HG03378 (cell line): Measurements from ENCODE around the gene TFPT.
A peak's percentile ranks its signal among the peaks of the same experiment; 100 is the strongest.

Source experiments
- ATAC-seq: cut with Tn5 transposase; IDR thresholded peaks from one replicate; pipeline ENCODE4 v1.9.1; 2021; ENCODE audit warnings: mild to moderate bottlenecking, moderate library complexity; ENCODE audit not compliant: unreplicated experiment

The TFPT gene

DNA sequence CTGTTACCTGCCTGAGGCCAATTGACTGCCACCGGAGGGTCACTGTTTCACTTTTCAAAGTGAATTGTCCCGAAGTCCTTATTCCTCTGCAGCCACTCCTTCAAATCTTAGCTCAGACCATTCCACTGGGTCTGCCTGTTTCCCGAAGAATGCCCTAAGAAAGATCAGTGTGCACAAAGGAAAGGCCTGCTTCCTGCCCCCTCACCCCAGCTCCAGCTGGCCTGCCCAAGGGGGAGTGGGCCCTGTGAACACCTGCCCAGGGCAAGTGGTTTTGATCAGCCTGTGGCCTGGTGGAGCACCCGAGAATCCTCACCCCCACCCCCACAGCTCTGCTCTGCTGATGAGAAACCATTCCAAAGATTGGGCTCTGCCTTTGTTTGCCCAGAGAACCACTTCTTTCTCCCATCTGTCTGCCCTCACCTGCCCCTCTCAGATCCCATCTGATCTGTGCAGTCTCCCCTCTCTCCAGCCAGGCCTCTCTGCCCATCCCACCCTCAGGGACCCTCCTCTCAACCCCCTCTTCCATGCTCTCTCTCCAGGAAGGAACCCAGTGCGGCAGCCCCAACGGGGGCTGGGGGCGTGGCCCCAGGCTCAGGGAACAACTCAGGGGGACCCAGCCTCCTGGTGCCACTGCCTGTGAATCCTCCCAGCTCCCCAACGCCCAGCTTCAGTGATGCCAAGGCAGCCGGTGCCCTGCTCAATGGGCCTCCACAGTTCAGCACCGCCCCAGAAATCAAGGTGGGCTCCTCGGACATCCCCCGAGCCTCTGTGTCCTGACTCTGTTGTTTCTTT lies 33.8 kb upstream of the TFPT start:
- ATAC-seq = no peak

DNA sequence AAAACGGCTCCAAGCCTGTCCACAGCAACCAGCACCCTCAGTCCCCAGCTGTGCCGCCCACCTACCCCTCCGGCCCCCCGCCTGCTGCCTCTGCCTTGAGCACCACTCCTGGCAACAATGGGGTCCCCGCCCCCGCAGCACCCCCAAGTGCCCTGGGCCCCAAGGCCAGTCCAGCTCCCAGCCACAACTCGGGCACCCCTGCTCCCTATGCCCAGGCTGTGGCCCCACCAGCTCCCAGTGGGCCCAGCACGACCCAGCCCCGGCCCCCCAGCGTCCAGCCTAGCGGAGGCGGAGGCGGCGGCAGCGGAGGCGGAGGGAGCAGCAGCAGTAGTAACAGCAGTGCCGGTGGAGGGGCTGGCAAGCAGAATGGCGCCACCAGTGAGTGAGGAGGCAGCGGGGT lies 32.7 kb upstream of the TFPT start:
- no peak for ATAC-seq

- ATAC-seq = no peak
Observed at GRCh38 chr19:54147676-54148075, 32.2 kb upstream of the TFPT start.

DNA sequence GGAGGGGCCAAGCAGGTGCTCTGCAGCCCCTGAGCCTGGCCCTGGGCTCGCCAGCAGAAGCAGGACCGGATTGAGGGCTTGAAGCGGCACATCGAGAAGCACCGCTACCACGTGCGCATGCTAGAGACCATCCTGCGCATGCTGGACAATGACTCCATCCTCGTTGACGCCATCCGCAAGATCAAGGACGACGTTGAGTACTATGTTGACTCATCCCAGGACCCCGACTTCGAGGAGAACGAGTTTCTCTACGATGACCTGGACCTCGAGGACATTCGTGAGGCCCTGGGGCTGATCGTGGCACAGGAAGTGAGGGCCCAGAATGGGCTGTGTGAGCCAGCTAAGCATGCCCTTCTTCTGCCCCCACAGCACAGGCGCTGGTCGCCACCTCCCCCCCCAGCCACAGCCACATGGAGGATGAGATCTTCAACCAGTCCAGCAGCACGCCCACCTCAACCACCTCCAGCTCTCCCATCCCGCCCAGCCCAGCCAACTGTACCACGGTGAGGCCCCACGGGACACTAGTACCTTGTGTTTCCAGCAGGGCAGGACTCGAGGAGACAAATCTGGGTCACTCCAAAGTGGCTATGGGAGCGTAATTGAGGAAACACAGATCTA lies 30.2 kb upstream of the TFPT start:
- no peak for ATAC-seq

DNA sequence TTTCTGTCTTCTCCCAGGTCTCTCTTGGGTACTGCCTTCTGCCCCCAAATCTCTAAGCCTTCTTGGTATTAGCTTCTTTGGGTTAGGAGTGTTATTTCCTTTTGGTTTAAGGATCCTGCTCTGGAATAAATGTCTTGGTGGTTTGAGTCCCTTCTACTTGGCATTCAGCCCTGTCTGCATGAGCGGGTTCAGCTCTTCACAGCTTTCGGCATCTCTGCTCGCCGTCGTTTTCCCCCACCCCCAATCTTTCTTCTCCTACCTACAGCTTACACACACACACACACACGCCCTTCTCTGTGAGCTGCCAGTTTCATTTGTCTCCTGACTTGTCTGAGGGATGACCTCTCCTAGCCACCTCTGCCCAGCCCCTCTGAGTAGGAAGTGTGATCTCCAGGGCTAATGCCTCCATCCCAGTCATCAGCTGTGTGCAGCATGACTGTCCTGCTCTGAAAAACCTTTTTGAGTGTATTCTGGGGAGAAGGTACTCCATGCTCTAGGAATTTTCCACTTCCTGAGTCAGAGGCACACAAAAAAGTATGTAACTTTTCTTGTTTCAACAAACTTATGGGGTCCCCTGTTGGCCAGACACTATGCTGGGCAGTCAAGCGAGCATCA lies 26.8 kb upstream of the TFPT start:
- no peak for ATAC-seq

GRCh38 chr19:54141356-54141755 lies 25.9 kb upstream of the TFPT start:
- no peak for ATAC-seq

- ATAC-seq = no peak
Observed at GRCh38 chr19:54138489-54139256, 23.2 kb upstream of the TFPT start.

DNA sequence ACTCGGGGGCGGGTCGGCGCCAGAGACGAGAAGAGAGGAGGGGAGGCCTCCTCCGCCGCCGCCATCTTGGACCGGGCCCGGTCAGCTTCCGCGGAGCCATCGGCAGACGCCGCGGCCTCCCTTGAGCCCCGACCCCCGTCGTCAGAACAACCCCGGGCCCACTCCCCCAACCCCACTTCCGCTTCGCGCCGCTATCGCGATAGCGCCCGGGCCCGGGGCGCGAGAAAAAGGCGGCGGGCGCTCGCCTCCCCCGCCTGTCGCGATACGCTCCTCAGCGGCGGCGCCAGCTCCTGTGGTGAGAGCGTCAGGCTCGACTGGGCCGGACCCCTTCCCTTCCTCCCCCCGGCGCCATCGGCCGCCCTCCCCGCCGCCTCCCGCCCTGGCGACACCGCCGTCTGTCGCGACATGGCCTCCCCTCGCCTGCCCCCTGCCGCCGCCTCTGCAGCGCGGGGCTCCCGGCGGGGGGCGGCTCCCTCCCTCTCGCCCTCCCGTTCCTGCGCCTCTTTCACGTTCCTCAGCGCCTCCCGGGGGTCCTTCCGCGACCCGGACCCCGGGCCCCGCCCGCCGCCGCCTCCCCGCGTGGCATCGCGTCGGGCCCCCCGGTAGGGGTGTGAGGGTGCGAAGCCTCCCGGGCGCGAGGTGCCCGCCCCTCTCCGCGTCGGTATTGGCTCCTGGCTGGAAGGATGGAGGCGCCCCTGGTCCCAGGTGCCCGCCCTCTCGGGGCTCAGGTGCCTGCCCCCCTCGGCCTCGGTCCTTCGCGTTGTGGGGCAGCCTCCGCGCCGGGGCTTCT lies 22.4 kb upstream of the TFPT start, which contains the start of gene CNOT3:
TSS of gene CNOT3 (plus strand) at position 64 of the 790 bp plus-strand sequence. CDS start 5,217 bp downstream, outside the sequence.
- no peak for ATAC-seq

GRCh38 chr19:54136864-54137698 lies 21.6 kb upstream of the TFPT start:
- peak; percentile 74 for ATAC-seq

DNA sequence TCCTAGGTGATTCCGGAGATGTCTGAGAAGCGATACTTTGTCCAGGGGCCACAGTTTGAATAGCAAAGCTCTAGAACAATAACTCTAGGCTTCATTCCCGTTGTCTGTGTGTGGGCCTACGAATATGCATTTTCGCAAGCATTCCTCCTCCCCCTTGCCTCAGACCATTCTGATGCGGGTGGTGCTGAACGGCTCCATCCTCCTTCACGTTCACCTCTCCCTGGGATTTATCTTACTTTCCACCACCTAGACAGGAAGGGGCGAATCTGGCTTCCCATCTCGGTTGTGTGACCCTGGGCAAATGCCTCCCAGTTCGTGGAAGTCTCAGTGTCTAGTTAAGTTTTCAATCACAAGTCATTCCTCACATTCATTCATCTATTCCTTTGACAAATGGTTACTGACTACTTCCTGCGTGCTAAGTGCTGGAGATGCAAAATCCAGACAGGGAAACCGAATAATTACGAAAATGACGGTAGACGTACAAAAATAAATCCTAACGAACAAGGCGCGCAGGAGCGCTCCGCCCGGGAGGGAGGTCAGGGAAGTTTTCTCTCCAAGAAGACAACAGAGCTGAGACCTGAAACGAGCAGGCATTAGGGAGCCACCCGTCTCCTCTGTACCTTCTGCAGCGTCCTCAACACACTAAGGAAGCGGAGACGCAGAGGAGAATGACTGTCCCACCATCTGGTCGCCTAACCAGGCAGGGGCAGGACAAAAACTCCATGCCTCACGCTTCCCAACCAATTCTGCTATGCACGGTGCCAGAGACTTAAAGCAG lies 20.8 kb upstream of the TFPT start:
- peak; percentile 0 for ATAC-seq

- no peak for ATAC-seq
Observed at GRCh38 chr19:54133957-54134590, 18.6 kb upstream of the TFPT start.

- no peak for ATAC-seq
Observed at GRCh38 chr19:54133312-54133956, 18.0 kb upstream of the TFPT start.

DNA sequence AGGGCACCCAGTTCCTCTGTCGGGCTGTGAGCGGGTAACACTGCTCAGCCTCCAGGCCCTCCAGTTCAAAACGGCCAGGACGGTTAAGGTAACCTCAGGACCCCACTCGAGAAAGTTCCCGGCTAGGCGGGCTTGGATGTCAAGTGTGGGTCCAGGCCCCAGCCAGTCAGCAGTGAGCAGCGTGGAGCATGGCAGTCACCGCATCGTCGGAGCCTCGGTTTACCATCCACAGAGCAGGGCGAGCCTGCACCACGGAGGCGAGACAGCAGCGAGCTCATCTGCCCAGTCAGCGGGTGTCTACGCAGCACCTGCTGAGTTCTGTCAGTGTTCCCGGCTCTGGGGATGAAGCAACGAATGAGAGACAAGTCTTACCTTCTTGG lies 14.2 kb upstream of the TFPT start:
- no peak for ATAC-seq

DNA sequence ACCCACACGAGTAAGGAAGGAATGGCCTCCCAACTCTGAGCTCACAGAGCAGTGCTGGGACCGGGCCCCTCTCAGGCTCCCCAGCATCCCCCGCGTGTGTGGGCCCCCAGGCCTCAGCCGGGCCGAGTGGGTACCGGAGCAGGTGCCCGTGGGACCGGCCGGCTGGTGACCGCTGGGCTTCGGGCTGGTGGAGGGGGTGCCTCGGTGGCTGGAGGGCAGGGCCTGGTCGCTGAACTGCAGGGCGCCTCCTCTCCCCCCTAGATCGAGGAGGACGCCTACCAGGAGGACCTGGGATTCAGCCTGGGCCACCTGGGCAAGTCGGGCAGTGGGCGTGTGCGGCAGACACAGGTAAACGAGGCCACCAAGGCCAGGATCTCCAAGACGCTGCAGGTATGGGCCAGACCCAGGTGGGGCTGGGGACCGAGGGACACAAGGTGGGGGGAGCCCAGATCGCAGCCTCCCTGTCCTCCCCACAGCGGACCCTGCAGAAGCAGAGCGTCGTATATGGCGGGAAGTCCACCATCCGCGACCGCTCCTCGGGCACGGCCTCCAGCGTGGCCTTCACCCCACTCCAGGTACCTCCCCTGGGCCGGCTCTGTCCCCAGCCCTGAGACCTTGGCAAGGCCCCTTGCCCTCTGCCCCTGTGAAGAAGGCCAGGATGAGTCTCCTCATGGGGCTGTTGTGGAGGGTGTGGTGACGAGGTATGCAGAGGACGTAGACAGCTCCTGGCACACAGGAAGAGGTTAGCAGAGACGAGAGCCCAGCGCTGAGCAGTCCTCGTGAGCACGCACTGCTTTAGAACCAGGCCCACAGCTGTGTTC lies 13.5 kb upstream of the TFPT start:
- ATAC-seq = no peak

- no peak for ATAC-seq
Observed at GRCh38 chr19:54128441-54128725, 12.9 kb upstream of the TFPT start.

- no peak for ATAC-seq
Observed at GRCh38 chr19:54127688-54128440, 12.4 kb upstream of the TFPT start.

DNA sequence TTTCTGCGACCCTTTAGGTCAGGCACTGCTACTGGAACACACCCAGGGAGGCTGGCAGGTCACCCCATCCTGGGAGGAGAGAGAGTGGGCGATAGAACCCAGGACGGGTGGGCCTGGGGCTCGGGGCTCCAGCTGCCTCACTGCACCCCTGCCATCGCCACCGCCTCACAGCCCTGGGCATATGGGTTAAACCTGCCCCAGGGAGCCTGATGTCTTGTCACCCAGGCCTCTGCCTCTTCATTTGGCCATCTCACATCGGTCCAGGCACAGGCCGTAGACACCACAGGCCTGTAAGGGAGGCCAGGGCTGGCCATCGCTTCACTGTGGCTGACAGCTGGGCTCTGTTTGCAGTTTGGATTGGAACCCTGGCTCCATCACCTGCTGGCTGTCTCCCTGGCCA lies 10.3 kb upstream of the TFPT start:
- no peak for ATAC-seq
